Heart left ventricle (tissue), 16 donors: ENCODE results near the gene MRPS10. TPM values are rescaled to one million over a fixed set of nuclear protein-coding genes. Genes with fewer than 3 reads are reported as not detected.

Source experiments
- ATAC-seq, 4 donors: fragments of 200-7000 bp; cut with Tn5 transposase; one replicate each; pipeline ENCODE4 v1.9.1; 2020 to 2022; ENCODE audit warnings: moderate library complexity in 4 of 4, mild to moderate bottlenecking in 3 of 4, moderate number of reproducible peaks in 1 of 4
- DNase-seq, 5 donors: peaks; one replicate each; pipeline ENCODE4 v3.0.0-alpha.2; 2020
- H3K27ac ChIP-seq, 12 donors: fragments of 200-600 bp; sonication (generic) in 4 of 12; one replicate each; pipeline versions ENCODE4 v1.5.0 to v1.8.0; 2016 to 2022; ENCODE audit warnings: mild to moderate bottlenecking in 2 of 12
- H3K27me3 ChIP-seq, 9 donors: fragments of 200-600 bp; sonication (generic) in 2 of 9; one replicate each; pipeline versions ENCODE4 v1.5.1 to v1.8.0; 2016 to 2022; ENCODE audit warnings: mild to moderate bottlenecking in 3 of 9
- H3K36me3 ChIP-seq, 9 donors: fragments of 200-600 bp; sonication (generic) in 2 of 9; one replicate each; pipeline versions ENCODE4 v1.5.0 to v1.8.0; 2018 to 2022; ENCODE audit warnings: mild to moderate bottlenecking in 2 of 9
- H3K4me1 ChIP-seq, 12 donors: fragments of 200-600 bp; sonication (generic) in 4 of 12; one replicate each; pipeline versions ENCODE4 v1.5.0 to v1.8.0; 2016 to 2022; ENCODE audit warnings: mild to moderate bottlenecking in 3 of 12
- H3K4me3 ChIP-seq, 12 donors: fragments of 200-600 bp; sonication (generic) in 4 of 12; one replicate each; pipeline versions ENCODE4 v1.5.0 to v1.8.0; 2017 to 2022; ENCODE audit warnings: mild to moderate bottlenecking in 9 of 12, moderate library complexity in 4 of 12
- H3K9me3 ChIP-seq, 12 donors: fragments of 200-600 bp; sonication (generic) in 4 of 12; one replicate each; pipeline versions ENCODE4 v1.5.0 to v1.8.0; 2016 to 2022; ENCODE audit warnings: mild to moderate bottlenecking in 1 of 12
- CTCF ChIP-seq, 12 donors: fragments of 200-600 bp; sonication (generic) in 4 of 12; IDR thresholded peaks; one replicate each; pipeline versions ENCODE4 v1.5.0 to v1.8.0; 2018 to 2022; ENCODE audit warnings: antibody characterized with exemption in 12 of 12, mild to moderate bottlenecking in 5 of 12
- POLR2A ChIP-seq, 2 donors: fragments of 450-650 bp; IDR thresholded peaks; one replicate each; pipeline ENCODE4 v1.6.1; 2017; ENCODE audit warnings: antibody characterized with exemption in 2 of 2, mild to moderate bottlenecking in 2 of 2, moderate library complexity in 2 of 2
- WGBS, 4 donors: extraction: QIAGEN DNeasy Blood & Tissue Kit in 2 of 4; methylation state at CpG; one replicate each; pipeline versions ENCODE4 v1.1.5 to v1.1.7; 2013 to 2018; 5-methylcytosine and 5-hydroxymethylcytosine counted together
- intact Hi-C, 10 donors: fragments of 100-400 bp; cut with DNase I; formaldehyde crosslinking; loops; one replicate each; pipeline versions ENCODE4 v1.11.1 to v1.14.2; 2022
- polyA plus RNA-seq, 2 donors: library from polyadenylated mRNA; stranded (reverse); fragments of 200-250 nt; gene quantifications; one replicate each; pipeline ENCODE4 v1.2.3, GENCODE V29; 2013
- total RNA-seq, 9 donors: library from RNA; depleted of rRNA in 2 of 9; stranded (reverse); fragments of >200 nt in 2 of 9; fragmentation: NEBNext Ultra II Directional in 3 of 9; extraction: Animal tissue kit (Norgen Biotek cat#: 25700) in 3 of 9; gene quantifications; one replicate each; pipeline versions ENCODE4 v1.1.0 to v1.2.4, GENCODE V29; 2016 to 2023
- donor health status: ischemic (EF 13 %, LVEDD 7.1; RV severe dilation, severe dysfunction).
- donor health status: healthy with polysubstance abuse.
- donor health status: DM: no; HTN: yes; CAD: no.
- donor health status: DM: no; HTN: no; CAD: no.
- donor health status: ischemic (EF 25% LVEDD 6.9; RV normal size, moderate dysfunction).
- donor health status: ischemic (EF 25% LVEDD 5.7; RV mildly dilated, moderate dysfunction).
- donor health status: healthy.
- donor health status: DM: yes; HTN: yes; CAD: no.
- donor health status: ischemic (EF 35%, LVEDD 5.7; RV mildly dilated, moderate dysfunction).
- donor health status: nonischemic (EF 11% LVEDD 7.7; RV severe dilation, severe dysfunction).
- donor health status: DM: yes; HTN: yes; CAD: no.
- donor health status: PGD.
- donor health status: ischemic (EF 29% LVEDD 5.4; RV normal size, mild dysfunction).
- donor health status: nonischemic (EF 23%, LVEDD 6.1; RV moderate dilation, normal function).

The MRPS10 gene
- total and polyA plus RNA-seq, 11 donors, result 36.9 to 73.5 (median 53.4) TPM

- Histone ChIP-seq H3K36me3 (peaks cover 0 to 36% (median 0%) of the 10 kb centered on the region in 9 donors), H3K4me1 (peaks cover 0 to 48% (median 13%) of the 10 kb centered on the region in 12 donors), H3K27me3 (no peaks in the 10 kb centered on the region), H3K27ac (peak overlapping the region in 7 of 12 donors; percentile 6 to 34 (median 14)), H3K9me3 (no peaks in the 10 kb centered on the region), H3K4me3 (peak overlapping the region in 3 of 12 donors; percentile 7 to 19 (median 13))
- peak in 3 of 4 donors; percentile 54 to 62 (median 57) for ATAC-seq
- intact Hi-C loops, result loop anchor here in 9 of 10 donors (5.0 kb wide), 3 partner anchors 192 to 287 kb away; partner anchors contain the start of gene TRERF1 (in 2 of the 9)
- peak in 2 of 5 donors; percentile 25 to 27 for DNase-seq
- TF ChIP-seq CTCF (IDR thresholded peaks at IDR 0.05) (no peak), POLR2A (IDR thresholded peaks at IDR 0.05) (no peak)
- WGBS, 4 donors, result 72 to 77% (median 76%) methylated on average over 5 to 7 of the region's 7 CpGs
Observed at GRCh38 chr6:42260396-42260888, 42.8 kb upstream of the MRPS10 start.

- Histone ChIP-seq H3K27me3 (no peaks in the 10 kb centered on the region), H3K9me3 (no peaks in the 10 kb centered on the region), H3K4me3 (peak overlapping the region in 1 of 12 donors; percentile 13), H3K4me1 (peaks cover 0 to 44% (median 13%) of the 10 kb centered on the region in 12 donors), H3K27ac (peak overlapping the region in 6 of 12 donors; percentile 6 to 34 (median 17)), H3K36me3 (peaks cover 0 to 42% (median 2%) of the 10 kb centered on the region in 9 donors)
- DNase-seq, result peak in 1 of 5 donors; percentile 31
- intact Hi-C loops, result loop anchor here (2.0 to 5.0 kb wide), 4 partner anchors 192 to 287 kb away; partner anchors contain the start of gene TRERF1 (in 2 of the 10)
- ATAC-seq, result peak in 2 of 4 donors; percentile 13 to 15
- 69 to 77% (median 73%) methylated on average over 10 of the region's 10 CpGs for WGBS, 4 donors
- TF ChIP-seq POLR2A (IDR thresholded peaks at IDR 0.05) (no peak), CTCF (IDR thresholded peaks at IDR 0.05) (no peak)
Observed at GRCh38 chr6:42259841-42260395, 42.3 kb upstream of the MRPS10 start.

- intact Hi-C loops, result loop anchor here in 2 of 10 donors (2.0 to 5.0 kb wide), 2 partner anchors 276 to 288 kb away; no protein-coding TSS in a partner anchor
- no peak for TF ChIP-seq CTCF (IDR thresholded peaks at IDR 0.05)
- TF ChIP-seq POLR2A (IDR thresholded peaks at IDR 0.05), result no peak
- ATAC-seq, result no peak
- Histone ChIP-seq H3K9me3 (no peaks in the 10 kb centered on the region), H3K4me3 (no peak overlapping the region), H3K27me3 (no peaks in the 10 kb centered on the region), H3K4me1 (peaks cover 0 to 37% (median 8%) of the 10 kb centered on the region in 12 donors), H3K27ac (peak overlapping the region in 1 of 12 donors; percentile 22), H3K36me3 (peaks cover 0 to 48% (median 8%) of the 10 kb centered on the region in 9 donors)
- 92 to 96% (median 93%) methylated on average over 29 to 31 of the region's 31 CpGs for WGBS, 4 donors
- DNase-seq, result no peak
Observed at GRCh38 chr6:42259286-42259685, 41.6 kb upstream of the MRPS10 start.

GRCh38 chr6:42257614-42258013 lies 40.0 kb upstream of the MRPS10 start:
- Histone ChIP-seq H3K36me3 (peaks cover 0 to 53% (median 14%) of the 10 kb centered on the region in 9 donors), H3K27ac (peak overlapping the region in 1 of 12 donors; percentile 24), H3K4me3 (no peak overlapping the region), H3K9me3 (no peaks in the 10 kb centered on the region), H3K27me3 (no peaks in the 10 kb centered on the region), H3K4me1 (peaks cover 0 to 30% (median 12%) of the 10 kb centered on the region in 12 donors)
- DNase-seq (no peak), ATAC-seq (no peak)
- no peak for TF ChIP-seq CTCF (IDR thresholded peaks at IDR 0.05)
- intact Hi-C loops, result loop anchor here in 2 of 10 donors (2.0 to 5.0 kb wide), 2 partner anchors 277 to 290 kb away; no protein-coding TSS in a partner anchor
- WGBS, 4 donors, result 82 to 93% (median 89%) methylated on average over 3 of the region's 3 CpGs
